NCI-H2029 (cell line): ENCODE data around the gene TFIP11.

Source experiments
- DNase-seq: peaks from one replicate; lab custom pipeline; 2025; lab: John Stamatoyannopoulos, UW

Gene TFIP11

DNA sequence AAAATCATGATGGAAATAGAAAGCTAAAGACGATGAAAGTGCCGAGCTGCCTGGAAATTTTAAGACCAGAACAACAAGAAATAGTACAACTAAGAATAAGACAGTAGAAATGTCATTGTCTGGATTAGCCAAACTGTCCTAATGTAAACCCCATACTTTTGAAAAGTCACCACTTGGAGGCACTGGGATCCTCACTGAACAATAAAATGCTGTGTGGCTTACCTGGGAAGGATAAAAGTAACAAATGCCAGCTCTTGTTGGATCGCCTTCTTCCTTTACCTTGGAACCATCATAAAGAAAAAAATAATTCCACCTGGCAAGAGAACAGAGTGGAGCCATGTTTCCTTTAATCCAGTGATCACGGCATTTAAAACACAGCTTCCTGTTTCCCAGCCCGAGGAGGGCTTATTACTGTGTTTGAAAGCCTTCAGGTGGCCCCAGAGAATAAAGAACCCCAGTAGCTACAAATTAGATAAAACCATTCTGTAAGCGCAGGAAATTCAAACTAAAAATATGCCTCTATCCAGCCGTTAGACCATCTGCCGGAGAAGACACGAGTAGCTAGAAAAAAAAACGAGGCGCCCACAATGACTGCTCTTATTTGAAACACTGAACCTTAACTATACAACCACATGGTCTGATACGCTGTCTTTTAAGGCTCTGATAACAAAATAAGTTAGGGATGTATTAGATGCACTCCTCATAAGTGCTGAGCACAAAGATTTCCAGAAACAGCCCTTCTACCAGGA lies 33.1 kb downstream of the TFIP11 start:
- no peak for DNase-seq

DNA sequence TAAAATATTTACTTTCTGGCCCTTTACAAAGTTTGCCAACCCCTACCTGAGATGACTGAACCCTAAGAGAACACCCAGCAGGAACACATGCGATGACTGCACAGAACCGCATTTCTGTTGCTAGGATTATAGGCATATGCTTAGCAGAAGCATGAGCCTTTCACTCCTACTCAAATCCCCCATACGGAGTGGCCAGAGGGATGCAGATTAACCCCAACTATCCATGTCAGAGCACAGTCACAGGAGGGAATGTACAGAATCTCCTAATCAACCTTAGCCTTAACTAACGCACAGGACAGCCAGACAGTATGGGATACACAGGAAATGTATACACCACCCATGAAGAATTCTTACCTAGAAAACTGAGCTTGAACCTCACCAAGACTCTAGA lies 34.9 kb downstream of the TFIP11 start:
- DNase-seq: no peak

DNA sequence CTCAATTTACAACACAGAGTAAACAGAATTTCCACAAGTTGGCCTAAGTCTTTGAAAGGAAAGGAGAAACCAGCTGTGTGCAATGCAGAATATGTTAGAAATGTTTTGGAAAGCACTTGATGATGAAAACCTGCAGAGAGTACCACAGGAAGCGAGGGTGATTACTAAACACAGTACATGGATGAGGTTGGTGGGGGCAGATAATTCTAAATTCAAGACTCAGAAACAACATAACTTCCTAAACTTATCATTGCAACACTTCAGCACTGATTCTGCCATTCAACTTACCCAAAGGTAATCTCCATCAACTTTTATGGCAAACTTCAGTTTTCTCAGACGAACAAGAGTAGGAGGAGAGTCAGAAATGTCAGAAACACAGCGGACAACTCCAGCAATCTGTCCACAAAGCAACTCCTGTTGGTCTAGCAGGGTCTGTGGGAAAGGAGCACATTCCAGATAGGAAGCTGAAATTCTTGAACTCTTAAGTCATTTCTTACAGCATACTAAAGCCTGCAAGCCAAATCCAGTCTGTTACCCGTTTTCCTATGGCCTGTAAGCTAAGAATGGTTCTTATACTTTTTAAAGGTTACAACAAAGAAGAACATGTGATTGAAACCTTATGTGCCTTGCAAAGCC lies 35.5 kb downstream of the TFIP11 start:
- no peak for DNase-seq

DNA sequence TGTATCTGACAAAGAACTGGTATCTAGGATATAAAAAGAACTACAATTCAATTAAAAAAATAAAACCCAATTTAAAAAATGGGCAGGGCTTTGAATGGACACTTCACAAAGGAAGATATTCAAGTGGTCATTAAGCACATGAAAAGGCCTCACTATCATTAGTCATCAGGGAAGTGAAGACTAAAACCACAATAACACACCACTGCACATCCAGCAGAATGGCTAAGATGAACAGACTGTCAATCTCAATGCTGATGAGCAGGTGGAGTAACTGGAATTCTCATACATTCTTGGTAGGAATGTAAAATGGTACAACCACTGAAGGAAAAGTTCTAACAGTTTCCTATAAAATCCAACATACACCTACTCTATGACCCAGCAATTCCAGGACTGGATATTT lies 37.6 kb downstream of the TFIP11 start:
- DNase-seq: no peak

DNA sequence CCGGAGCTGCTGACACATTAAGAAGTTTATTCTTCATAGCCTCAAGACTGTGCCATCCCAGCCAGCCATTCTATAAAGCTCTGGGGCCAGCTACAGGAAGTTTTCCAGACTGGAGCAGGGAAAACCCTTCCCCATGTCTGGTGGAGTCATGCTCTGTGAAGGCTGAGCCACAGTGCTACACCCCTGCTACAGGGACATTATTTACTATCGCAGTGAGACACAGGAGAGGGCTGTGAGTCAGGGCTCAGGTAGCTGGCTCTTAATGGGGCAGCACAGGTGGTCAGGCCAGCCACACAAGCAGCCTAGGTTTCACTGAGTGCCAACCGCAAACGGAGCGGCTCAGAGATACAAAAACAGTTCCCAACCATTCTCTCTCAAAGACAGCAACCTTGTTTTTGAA lies 40.8 kb downstream of the TFIP11 start:
- DNase-seq: no peak

- DNase-seq: no peak
These were observed 41.5 kb downstream of the TFIP11 start for GRCh38 chr22:26470807-26471206.

GRCh38 chr22:26466196-26466595 lies 46.1 kb downstream of the TFIP11 start:
- no peak for DNase-seq

DNA sequence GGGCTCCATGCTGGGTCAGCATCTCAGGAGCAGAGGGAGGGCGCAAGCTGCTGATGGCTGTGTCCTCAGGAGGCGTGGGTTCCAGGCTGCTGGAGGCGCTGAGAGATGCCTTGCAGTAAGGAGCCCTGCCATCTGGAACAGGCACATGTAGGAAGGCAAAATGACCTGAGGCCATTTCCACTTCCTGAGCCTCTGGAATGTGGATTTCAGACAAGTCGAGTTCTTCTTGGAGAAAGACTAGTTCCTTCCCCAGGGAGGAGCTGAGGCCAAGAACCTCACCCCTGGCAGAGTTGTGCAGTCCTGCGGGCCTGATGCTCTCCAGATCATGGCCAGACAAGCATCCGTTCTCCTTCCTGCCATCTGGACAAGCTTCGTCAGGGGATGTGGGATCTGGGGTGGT lies 48.0 kb downstream of the TFIP11 start:
- no peak for DNase-seq

DNA sequence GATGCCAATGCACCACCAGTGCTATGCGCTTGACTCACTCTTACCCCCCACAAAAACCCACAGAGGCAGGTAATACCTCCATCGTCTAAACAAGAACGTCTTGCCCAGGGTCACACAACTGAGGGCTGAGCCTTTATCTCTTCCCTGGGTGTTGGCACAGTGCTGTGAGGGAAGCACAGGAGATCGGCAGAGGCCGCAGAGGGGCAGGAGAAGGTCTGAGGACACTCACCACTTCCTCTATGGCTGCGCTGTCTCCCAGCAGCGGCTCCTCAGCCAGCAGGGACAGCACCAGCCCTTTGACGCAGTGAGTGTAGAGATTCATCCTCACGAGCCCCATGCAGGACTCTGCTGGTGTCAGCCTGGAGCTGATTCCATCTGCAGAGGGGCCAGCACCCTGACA lies 48.6 kb downstream of the TFIP11 start:
- no peak for DNase-seq

DNA sequence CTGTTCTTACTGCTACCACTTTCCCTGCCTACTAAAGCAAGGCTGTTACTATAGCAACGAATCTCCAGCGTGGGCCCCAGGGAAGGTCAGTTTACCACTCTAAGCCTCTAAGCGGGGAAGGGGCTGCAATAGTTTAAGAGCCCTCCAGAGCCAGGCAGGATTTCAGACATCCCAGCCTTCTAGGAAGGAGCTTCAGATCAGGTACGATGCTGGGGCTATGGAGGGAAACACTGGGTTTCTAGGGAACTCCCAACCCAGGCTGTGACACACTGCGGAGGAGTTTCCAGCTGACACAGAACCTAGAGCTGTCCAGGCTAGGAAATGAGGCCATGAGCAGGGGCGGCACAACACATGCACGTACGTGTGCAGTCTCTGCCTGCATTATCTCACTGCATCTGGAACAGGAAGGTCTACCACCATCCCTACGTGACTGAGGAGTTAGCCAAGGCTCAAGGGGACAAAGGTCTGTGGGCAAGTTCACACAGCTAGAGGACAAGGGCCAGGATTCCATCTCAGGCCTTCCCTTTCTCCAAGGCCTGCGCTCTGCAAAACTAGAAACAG lies 49.1 kb downstream of the TFIP11 start:
- no peak for DNase-seq

- no peak for DNase-seq
These were observed 49.6 kb downstream of the TFIP11 start for GRCh38 chr22:26462641-26463040.

- no peak for DNase-seq
These were observed 50.2 kb downstream of the TFIP11 start for GRCh38 chr22:26462051-26462450.

DNA sequence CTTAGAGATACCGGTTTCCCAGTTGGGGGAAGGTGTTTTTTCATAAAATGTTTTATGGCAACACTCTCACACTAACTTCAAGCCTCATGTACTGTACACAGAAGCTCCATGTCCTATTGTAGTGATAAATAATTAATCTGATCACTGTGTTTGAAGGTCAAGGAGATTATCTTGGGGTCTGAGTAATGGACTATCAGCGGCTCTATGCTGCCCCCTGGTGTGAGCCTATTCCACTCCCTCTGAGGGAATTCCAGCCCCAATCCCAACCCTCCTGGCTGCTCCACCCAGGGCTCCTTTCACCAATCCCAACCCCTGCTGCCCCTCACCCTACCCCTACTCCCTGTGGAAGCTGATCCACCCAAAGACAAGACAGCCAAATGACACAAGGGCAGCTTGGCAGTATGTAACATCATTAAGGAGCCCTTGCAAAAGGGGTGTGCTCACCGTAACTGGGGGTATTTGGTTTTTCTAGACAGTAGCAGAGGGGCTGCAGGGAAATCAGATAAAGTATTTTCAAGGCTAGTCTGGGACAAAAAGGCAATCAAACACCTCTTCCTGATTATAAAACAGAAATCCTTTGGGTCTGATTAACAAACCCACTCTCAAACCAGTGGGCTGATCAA lies 51.0 kb downstream of the TFIP11 start:
- peak; percentile 19 for DNase-seq

DNA sequence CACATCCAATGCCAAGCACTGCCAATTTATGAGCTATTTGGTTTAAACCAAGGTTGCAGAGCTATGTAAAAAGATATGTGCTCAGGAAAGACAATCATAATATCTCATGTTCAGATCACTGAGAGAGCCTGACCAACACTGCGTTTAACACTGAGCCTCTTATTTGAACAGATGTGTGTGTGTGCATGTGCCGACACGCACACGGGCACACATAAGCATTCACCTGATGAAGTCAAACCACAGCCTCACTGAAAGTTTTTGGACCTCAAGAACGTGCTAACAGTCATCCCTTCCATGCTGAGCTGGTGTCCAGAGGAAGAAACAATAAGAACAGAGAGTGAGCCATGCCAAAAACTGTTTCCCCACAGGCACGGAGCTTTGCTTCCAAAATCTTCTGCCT lies 52.1 kb downstream of the TFIP11 start:
- no peak for DNase-seq

DNA sequence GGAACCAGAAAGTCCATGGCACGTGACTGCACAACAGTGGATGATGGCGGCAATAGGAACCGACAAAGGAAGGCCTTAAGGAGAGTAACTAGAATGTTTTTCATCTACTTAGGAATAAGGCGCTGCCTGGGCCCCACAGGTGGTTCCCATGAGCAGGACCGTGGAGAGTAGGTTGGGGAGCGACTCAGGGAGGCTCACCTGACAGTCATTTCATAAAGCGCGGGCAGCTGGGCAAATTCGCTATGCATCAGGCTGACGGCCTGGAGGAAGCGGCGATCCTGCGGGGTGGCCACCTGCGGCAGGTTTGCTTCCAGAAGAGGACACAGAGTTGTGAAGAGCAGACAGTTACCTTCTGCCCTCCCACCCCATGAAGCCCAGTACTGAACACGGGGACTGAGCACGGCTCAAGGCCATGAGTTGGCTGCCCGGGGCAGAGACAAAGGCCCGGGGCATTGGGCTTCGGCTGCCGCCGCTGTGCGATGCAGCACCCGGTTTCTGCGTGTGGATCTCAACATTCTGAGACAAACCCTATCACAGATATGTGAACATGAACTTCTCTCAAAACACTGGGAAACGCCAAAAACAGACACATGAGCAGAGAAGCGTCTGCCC lies 54.5 kb downstream of the TFIP11 start:
- DNase-seq: no peak

- DNase-seq: no peak
These were observed 58.3 kb downstream of the TFIP11 start for GRCh38 chr22:26453812-26454500.

DNA sequence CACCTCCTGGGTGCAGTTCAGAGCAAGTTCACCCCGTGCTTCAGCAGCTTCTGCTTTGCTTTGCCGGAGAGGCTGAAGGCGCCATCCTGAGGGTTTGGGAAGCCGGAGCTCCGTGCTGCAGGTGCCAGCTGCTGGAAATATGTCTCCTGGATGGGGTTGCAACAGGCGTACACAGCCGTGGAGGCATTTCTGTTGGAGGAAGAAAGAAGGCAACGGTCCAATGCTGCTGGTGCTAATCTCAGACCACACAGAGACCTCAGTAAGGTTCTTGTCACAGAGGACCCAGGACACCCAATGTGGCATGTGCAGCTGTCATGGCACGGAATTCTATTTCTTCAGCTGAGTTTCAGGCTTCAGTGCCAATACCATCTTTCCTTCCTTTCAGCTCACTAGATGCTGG lies 59.1 kb downstream of the TFIP11 start:
- no peak for DNase-seq

DNA sequence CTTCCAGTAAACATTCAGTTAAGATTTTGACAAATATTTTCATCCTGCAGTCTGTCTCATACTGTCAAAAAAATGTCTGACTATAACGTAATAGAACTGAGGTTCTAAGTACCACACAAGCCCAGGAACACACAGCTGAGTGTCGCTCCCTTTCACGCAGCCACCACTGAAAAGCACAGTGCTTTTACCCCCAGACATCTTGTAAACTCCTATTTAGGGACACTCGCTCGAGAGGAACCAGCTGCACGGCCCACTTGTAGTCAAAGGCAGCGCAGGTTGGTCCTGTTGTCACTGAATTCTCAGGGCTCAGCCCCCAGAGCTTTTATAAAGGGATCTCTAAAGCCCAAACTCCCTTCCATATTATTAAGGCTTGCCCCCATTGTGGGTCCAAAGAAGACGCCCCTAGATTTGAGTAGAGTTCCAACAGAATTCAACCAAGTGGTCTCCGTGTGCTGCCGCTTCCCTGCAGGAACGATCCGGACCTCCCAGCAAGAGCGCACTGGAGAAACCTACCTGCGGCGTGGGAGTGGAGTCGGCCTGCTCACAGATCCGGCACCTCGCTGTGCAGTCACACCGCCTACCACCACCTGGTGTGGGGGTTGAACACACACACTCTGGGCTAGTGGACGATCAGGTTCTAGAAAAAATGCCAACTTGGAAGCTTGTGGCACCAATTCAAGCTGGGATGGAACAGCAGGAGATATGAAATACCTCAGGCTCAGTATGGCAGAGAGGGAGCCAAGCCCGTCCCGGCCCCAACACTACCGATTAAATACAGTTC lies 59.8 kb downstream of the TFIP11 start:
- no peak for DNase-seq

- DNase-seq: no peak
These were observed 61.7 kb downstream of the TFIP11 start for GRCh38 chr22:26450453-26451185.

- DNase-seq: no peak
These were observed 63.3 kb downstream of the TFIP11 start for GRCh38 chr22:26448941-26449340.

- no peak for DNase-seq
These were observed 63.9 kb downstream of the TFIP11 start for GRCh38 chr22:26448334-26448733.
